ENCODE data around the gene SHC2. TPM values are rescaled to one million over a fixed set of nuclear protein-coding genes. Genes with fewer than 3 reads are reported as not detected.

SHC2 gene
- total RNA-seq, 1 experiment from 2014 or later: 16.6 TPM

GRCh38 chr19:374886-375235, 86.0 kb downstream of the SHC2 start:
- no peaks in the 10 kb centered on the region for H3K79me1 ChIP-seq (ENCODE audit: insufficient read depth, low read depth, low read length, poor library complexity, severe bottlenecking)
- no peak overlapping the region for H3K56ac ChIP-seq (ENCODE audit: insufficient read length, low read depth, low read length)
- Mint-ChIP-seq H3K4me3 (no peak overlapping the region), H3K27ac (no peak overlapping the region), H3K36me3 (ENCODE audit: insufficient read depth in 1 of 3, low read depth in 3 of 3) (no peaks in the 10 kb centered on the region; a peak in 2 of 7 replicates), H3K27me3 (ENCODE audit: low read depth) (peaks cover 34% of the 10 kb centered on the region), H3K9me3 (peaks cover 0 to 4% of the 10 kb centered on the region in 2 experiments; a peak in 3 of 5 replicates), H3K4me1 (peaks cover 3 to 6% of the 10 kb centered on the region in 2 experiments; a peak in 3 of 4 replicates)
- no CpG with 5 or more reads among the region's 17 CpGs for WGBS (ENCODE audit: extremely low coverage, insufficient read length, low lambda C conversion rate)
- H2BK12ac ChIP-seq (ENCODE audit: insufficient read length, low read depth, low read length): no peak overlapping the region
- H4K20me1 ChIP-seq (ENCODE audit: control insufficient read depth, insufficient read depth, insufficient read length): no peaks in the 10 kb centered on the region
- no peak overlapping the region for H2BK5ac ChIP-seq (ENCODE audit: insufficient read length, low read length)
- H3K23me2 ChIP-seq (ENCODE audit: insufficient read length, low read depth, low read length, poor library complexity, severe bottlenecking): no peaks in the 10 kb centered on the region
- no peak overlapping the region for H2BK20ac ChIP-seq (ENCODE audit: low read depth, low read length, poor library complexity, severe bottlenecking)
- no peak overlapping the region for H4K91ac ChIP-seq (ENCODE audit: insufficient read length, low read depth, low read length)
- H2BK120ac ChIP-seq (ENCODE audit: low read depth, low read length, poor library complexity, severe bottlenecking): no peak overlapping the region
- H2AK5ac ChIP-seq (ENCODE audit: insufficient read length, low read length): no peak overlapping the region
- H4K5ac ChIP-seq (ENCODE audit: insufficient read length, low read depth, low read length): no peak overlapping the region
- H3K9me3 ChIP-seq (ENCODE audit: control insufficient read depth, low read depth, low read length): no peaks in the 10 kb centered on the region
- no peak overlapping the region for H3T11ph ChIP-seq (ENCODE audit: low read length)
- H3K4ac ChIP-seq (ENCODE audit: low read depth, low read length): no peak overlapping the region
- no peak overlapping the region for H3K27ac ChIP-seq (ENCODE audit: insufficient read length, low read depth, low read length)
- H3K4me1 ChIP-seq (ENCODE audit: insufficient read depth, low read length): no peaks in the 10 kb centered on the region
- no peak overlapping the region for H4K8ac ChIP-seq (replicated peaks; ENCODE audit: insufficient read length, low read depth, low read length)
- H3K27me3 ChIP-seq (ENCODE audit: insufficient read depth, low read length): no peaks in the 10 kb centered on the region
- TF ChIP-seq CTCF (conservative IDR thresholded peaks at IDR 0.05): no peak
- H3K23ac ChIP-seq (ENCODE audit: insufficient read length, low read depth, low read length): no peak overlapping the region
- no peak overlapping the region for H2BK15ac ChIP-seq (ENCODE audit: low read depth, low read length)
- H3K14ac ChIP-seq (ENCODE audit: insufficient read depth, low read length): no peak overlapping the region
- H3K18ac ChIP-seq (ENCODE audit: insufficient read length, low read depth, low read length): no peak overlapping the region
- H2AFZ ChIP-seq (ENCODE audit: low read length): no peak overlapping the region
- no peak overlapping the region for H3K9ac ChIP-seq (ENCODE audit: extremely low read depth, insufficient read length, low read length)
- no peaks in the 10 kb centered on the region for H3K79me2 ChIP-seq (ENCODE audit: insufficient read depth, low read length)
- no peak for DNase-seq
- no peak overlapping the region for H3K4me2 ChIP-seq (ENCODE audit: insufficient read depth, insufficient read length, low read length)
